Measurements from ENCODE around the gene LHX3.

LHX3 gene

GRCh38 chr9:136204838-136205706 lies at the start of gene LHX3:
Gene LHX3 (minus strand): TSS chr9:136205128. CDS start chr9:136205012, 116 bp downstream.
- DNase-seq (ENCODE audit: low spot score): peak; percentile 97

GRCh38 chr9:136253246-136254130 lies 48.6 kb upstream of the LHX3 start:
- no peak for DNase-seq (ENCODE audit: low spot score)

- DNase-seq (ENCODE audit: low spot score): no peak
Measured at GRCh38 chr9:136252846-136253245, 47.9 kb upstream of the LHX3 start.

- DNase-seq (ENCODE audit: low spot score): no peak
Measured at GRCh38 chr9:136252281-136252680, 47.4 kb upstream of the LHX3 start.

- DNase-seq (ENCODE audit: low spot score): no peak
Measured at GRCh38 chr9:136251264-136252115, 46.6 kb upstream of the LHX3 start.

- DNase-seq (ENCODE audit: low spot score): no peak
Measured at GRCh38 chr9:136250676-136251075, 45.7 kb upstream of the LHX3 start.

- DNase-seq (ENCODE audit: low spot score): no peak
Measured at GRCh38 chr9:136249877-136250559, 45.1 kb upstream of the LHX3 start.

GRCh38 chr9:136248951-136249876 lies 44.3 kb upstream of the LHX3 start:
- DNase-seq (ENCODE audit: low spot score): no peak

- DNase-seq (ENCODE audit: low spot score): no peak
Measured at GRCh38 chr9:136247947-136248637, 43.2 kb upstream of the LHX3 start.

GRCh38 chr9:136247551-136247916 lies 42.6 kb upstream of the LHX3 start:
- no peak for DNase-seq (ENCODE audit: low spot score)

- DNase-seq (ENCODE audit: low spot score): no peak
Measured at GRCh38 chr9:136246849-136247550, 42.1 kb upstream of the LHX3 start.

- peak; percentile 91 for DNase-seq (ENCODE audit: low spot score)
Measured at GRCh38 chr9:136245219-136246150, 40.6 kb upstream of the LHX3 start, which contains the start of gene QSOX2. Gene QSOX2 (minus strand): TSS chr9:136245812. CDS start chr9:136245803, 9 bp downstream.

GRCh38 chr9:136244969-136245218 lies 40.0 kb upstream of the LHX3 start:
- no peak for DNase-seq (ENCODE audit: low spot score)

GRCh38 chr9:136244122-136244968 lies 39.4 kb upstream of the LHX3 start:
- DNase-seq (ENCODE audit: low spot score): no peak

GRCh38 chr9:136243631-136244030 lies 38.7 kb upstream of the LHX3 start:
- DNase-seq (ENCODE audit: low spot score): no peak

- no peak for DNase-seq (ENCODE audit: low spot score)
Measured at GRCh38 chr9:136242918-136243525, 38.1 kb upstream of the LHX3 start.

- DNase-seq (ENCODE audit: low spot score): no peak
Measured at GRCh38 chr9:136242248-136242647, 37.3 kb upstream of the LHX3 start.
